HCT116 (cell line): ENCODE measurements around the gene RND1. TPM values are rescaled to one million over a fixed set of nuclear protein-coding genes. Genes with fewer than 3 reads are reported as not detected.

Experiments
- ATAC-seq: fragments of 200-7000 bp; cut with Tn5 transposase; 2 replicates; pipeline ENCODE4 v1.9.1; 2020; ENCODE audit warnings: mild to moderate bottlenecking, moderate library complexity
- BruUV-seq: library from RNA; stranded (reverse); fragments of 400-500 nt; replicated peaks from 2 replicates; lab custom pipeline; 2021; lab: Mats Ljungman, UMichigan
- CTCF ChIA-PET: fragments of 300-600 bp; sonication (Branson Sonifier 250); formaldehyde crosslinking; loops from one replicate; lab custom pipeline; 2021; ENCODE audit warnings: antibody characterized with exemption; lab: Charles Lee
- POLR2A ChIA-PET: fragments of 300-600, 350-600 bp; sonication (Branson Sonifier 250); formaldehyde crosslinking; loops from one replicate; lab custom pipeline; 2021; ENCODE audit warnings: antibody characterized with exemption; lab: Charles Lee
- RAD21 ChIA-PET, 2 experiments: fragments of 300-600 bp; sonication (Branson Sonifier 250); formaldehyde crosslinking; loops; one replicate each; lab custom pipeline; 2023; ENCODE audit warnings: low total read pairs in 2 of 2; ENCODE audit not compliant: uncharacterized antibody in 2 of 2, unreplicated experiment in 2 of 2, low non-redundant PET in 1 of 2; lab: Charles Lee
- DNase-seq: peaks from one replicate; pipeline ENCODE4 v3.0.0-alpha.2; 2010; ENCODE audit warnings: low read depth, low spot score
- H2AFZ ChIP-seq: fragments of 200-600 bp; shearing (Covaris generic), sonication (generic); 2 replicates; pipeline ENCODE4 v1.6.1; 2017; ENCODE audit warnings: low read depth, mixed run types, mixed read lengths, antibody characterized with exemption, low read length; ENCODE audit not compliant: poor library complexity, severe bottlenecking
- H3K27ac ChIP-seq: 2 replicates; pipeline ENCODE4 v1.5.1; 2012; ENCODE audit warnings: low read depth, low read length
- H3K27me3 ChIP-seq: fragments of 200-600 bp; sonication (generic); 2 replicates; pipeline ENCODE4 v1.6.1; 2016; ENCODE audit warnings: mixed run types, low read length, mixed read lengths; ENCODE audit not compliant: insufficient read depth
- H3K36me3 ChIP-seq, 2 experiments: fragments of 200-500 bp in 1 of 2; fragments of 200-600 bp in 1 of 2; sonication (Bioruptor generic) in 1 of 2; sonication (generic) in 1 of 2; 2 replicates each; pipeline versions ENCODE4 v1.5.1 to v1.6.1; 2014 to 2016; ENCODE audit warnings: low read length in 2 of 2, inconsistent platforms in 1 of 2, mixed read lengths in 1 of 2, mixed run types in 1 of 2; ENCODE audit not compliant: insufficient read depth in 2 of 2, control insufficient read depth in 1 of 2
- H3K4me1 ChIP-seq, 2 experiments: fragments of 200-600 bp in 1 of 2; sonication (generic) in 1 of 2; 2 replicates each; pipeline versions ENCODE4 v1.5.1 to v1.6.1; 2012 to 2017; ENCODE audit warnings: low read length in 2 of 2, inconsistent platforms in 1 of 2, mild to moderate bottlenecking in 1 of 2, mixed read lengths in 1 of 2, mixed run types in 1 of 2, moderate library complexity in 1 of 2; ENCODE audit not compliant: insufficient read depth in 2 of 2, control insufficient read depth in 1 of 2
- H3K4me2 ChIP-seq: fragments of 200-600 bp; sonication (generic); 2 replicates; pipeline ENCODE4 v1.6.1; 2017; ENCODE audit warnings: mixed run types, low read length, mixed read lengths
- H3K4me3 ChIP-seq, 2 experiments: fragments of 200-600 bp in 1 of 2; sonication (generic) in 1 of 2; replicated peaks in 1 of 2; 2 replicates each; pipeline ENCODE4 v1.5.1; 2011 to 2016; ENCODE audit warnings: low read length in 2 of 2, control low read depth in 1 of 2, low read depth in 1 of 2, mild to moderate bottlenecking in 1 of 2, mixed read lengths in 1 of 2, mixed run types in 1 of 2
- H3K79me2 ChIP-seq: fragments of 200-600 bp; sonication (generic); 2 replicates; pipeline ENCODE4 v1.6.1; 2017; ENCODE audit warnings: mild to moderate bottlenecking, mixed run types, low read length, moderate library complexity, mixed read lengths; ENCODE audit not compliant: insufficient read depth
- H3K9ac ChIP-seq: fragments of 200-600 bp; sonication (generic); 2 replicates; pipeline ENCODE4 v1.6.1; 2016; ENCODE audit warnings: low read length, mixed read lengths
- H3K9me2 ChIP-seq: fragments of 200-600 bp; sonication (generic), shearing (Covaris generic); 2 replicates; pipeline ENCODE4 v1.6.1; 2017; ENCODE audit warnings: mixed run types, mild to moderate bottlenecking, moderate library complexity; ENCODE audit not compliant: insufficient read depth
- H3K9me3 ChIP-seq, 2 experiments: fragments of 200-500 bp in 1 of 2; fragments of 200-600 bp in 1 of 2; sonication (Bioruptor generic) in 1 of 2; sonication (generic) in 1 of 2; 2 replicates each; pipeline ENCODE4 v1.6.1; 2014 to 2017; ENCODE audit warnings: low read length in 2 of 2, mixed read lengths in 2 of 2, inconsistent platforms in 1 of 2, low read depth in 1 of 2, mild to moderate bottlenecking in 1 of 2, mixed run types in 1 of 2, moderate library complexity in 1 of 2; ENCODE audit not compliant: control insufficient read depth in 1 of 2, insufficient read depth in 1 of 2
- H4K20me1 ChIP-seq: fragments of 200-600 bp; sonication (generic), shearing (Covaris generic); 2 replicates; pipeline ENCODE4 v1.6.1; 2017; ENCODE audit warnings: mixed run types, mild to moderate bottlenecking, moderate library complexity; ENCODE audit not compliant: insufficient read depth
- ATF3 ChIP-seq: IDR thresholded peaks from 2 replicates; pipeline ENCODE4 v1.6.1; 2012
- CBX3 ChIP-seq: IDR thresholded peaks from 2 replicates; pipeline ENCODE4 v1.6.1; 2012; ENCODE audit warnings: low read depth
- CEBPB ChIP-seq: IDR thresholded peaks from 2 replicates; pipeline ENCODE4 v1.6.1; 2012; ENCODE audit warnings: low read depth
- CTCF ChIP-seq, 3 experiments: fragments of 200-600 bp in 1 of 3; sonication (generic) in 1 of 3; IDR thresholded peaks in 2 of 3; conservative IDR thresholded peaks in 1 of 3; 2 replicates each; pipeline ENCODE4 v1.5.1; 2012 to 2017; ENCODE audit warnings: low read depth in 2 of 3, low read length in 2 of 3, antibody characterized with exemption in 1 of 3, borderline replicate concordance in 1 of 3, control low read depth in 1 of 3, mild to moderate bottlenecking in 1 of 3, mixed read lengths in 1 of 3, mixed run types in 1 of 3, moderate library complexity in 1 of 3; ENCODE audit not compliant: insufficient read depth in 1 of 3
- EGR1 ChIP-seq: IDR thresholded peaks from 2 replicates; pipeline ENCODE4 v1.6.1; 2012; ENCODE audit warnings: low read depth
- EZH2 ChIP-seq: fragments of 200-600 bp; sonication (generic); IDR thresholded peaks from 2 replicates; pipeline ENCODE4 v1.6.1; 2017; ENCODE audit warnings: antibody characterized with exemption, mixed run types
- FOSL1 ChIP-seq: IDR thresholded peaks from 2 replicates; pipeline ENCODE4 v1.6.1; 2012; ENCODE audit warnings: low read depth
- JUND ChIP-seq: IDR thresholded peaks from 2 replicates; pipeline ENCODE4 v1.6.1; 2012
- MAX ChIP-seq: IDR thresholded peaks from 2 replicates; pipeline ENCODE4 v1.6.1; 2012
- POLR2A ChIP-seq: IDR thresholded peaks from 2 replicates; pipeline ENCODE4 v1.7.0; 2011; ENCODE audit warnings: borderline replicate concordance; ENCODE audit not compliant: insufficient read depth, insufficient read length; ENCODE audit errors: extremely low read depth
- POLR2AphosphoS5 ChIP-seq: IDR thresholded peaks from 2 replicates; pipeline ENCODE4 v1.6.1; 2011; ENCODE audit warnings: mild to moderate bottlenecking, low read depth, low read length, moderate library complexity
- RAD21 ChIP-seq: IDR thresholded peaks from 2 replicates; pipeline ENCODE4 v1.6.1; 2012; ENCODE audit warnings: low read depth, mild to moderate bottlenecking
- REST ChIP-seq: IDR thresholded peaks from 2 replicates; pipeline ENCODE4 v1.6.1; 2012; ENCODE audit warnings: low read depth
- SIN3A ChIP-seq: IDR thresholded peaks from 2 replicates; pipeline ENCODE4 v1.6.1; 2012; ENCODE audit warnings: low read depth
- ZFX ChIP-seq: fragments of 450-650 bp; IDR thresholded peaks from 2 replicates; pipeline ENCODE4 v1.6.1; 2017
- ZNF274 ChIP-seq: fragments of 200-500 bp; sonication (Bioruptor generic); IDR thresholded peaks from 2 replicates; pipeline ENCODE4 v1.6.1; 2014; ENCODE audit warnings: mild to moderate bottlenecking, low read depth, low read length, inconsistent platforms
- intact Hi-C: fragments of 100-400 bp; cut with micrococcal nuclease; formaldehyde crosslinking; loops from 2 replicates; pipeline ENCODE4 v1.10.0; 2022
- total RNA-seq: library from RNA; stranded (reverse); gene quantifications from one replicate; pipeline ENCODE4 v1.2.1, GENCODE V29; 2021; ENCODE audit not compliant: unreplicated experiment

Gene RND1
- total RNA-seq, 1 experiment from 2014 or later, result 2.0 TPM

GRCh38 chr12:48862760-48863159, 2.9 kb downstream of the RND1 start:
- Histone ChIP-seq H3K4me3 (no peak overlapping the region), H3K27me3 (peaks cover 10% of the 10 kb centered on the region; the same call in 1 of the 2 replicates), H3K27ac (no peak overlapping the region), H3K9me3 (no peaks in the 10 kb centered on the region), H3K4me1 (peaks cover 3 to 18% of the 10 kb centered on the region in 2 experiments; a peak in 2 of 4 replicates), H4K20me1 (no peaks in the 10 kb centered on the region), H2AFZ (no peak overlapping the region), H3K79me2 (no peaks in the 10 kb centered on the region), H3K9ac (no peak overlapping the region), H3K9me2 (no peaks in the 10 kb centered on the region), H3K4me2 (no peak overlapping the region), H3K36me3 (no peaks in the 10 kb centered on the region)
- intact Hi-C loops, result no loop called here
- BruUV-seq, result no TSS peak
- ChIA-PET RAD21 (no interaction called here), POLR2A (no interaction called here), CTCF (no interaction called here)
- DNase-seq, result no peak
- TF ChIP-seq MAX (no peak), ZFX (no peak), JUND (no peak), CEBPB (no peak), SIN3A (no peak), EGR1 (no peak), CTCF (IDR thresholded peaks at IDR 0.05 in 2 of 3, conservative IDR thresholded peaks at IDR 0.05 in 1 of 3; ENCODE audit: borderline replicate concordance in 1 of 3, insufficient read depth in 1 of 3, low read depth in 2 of 3, low read length in 2 of 3) (no peak), ATF3 (no peak), POLR2A (no peak), EZH2 (no peak), ZNF274 (no peak), RAD21 (no peak), FOSL1 (no peak), CBX3 (no peak), POLR2AphosphoS5 (no peak), REST (no peak)
- TF ChIP-seq, all 23 proteins: peak for 0
- ATAC-seq, result no peak
